OCI-LY7 (cell line): Measurements from ENCODE around the gene LDAH. TPM values are rescaled to one million over a fixed set of nuclear protein-coding genes. Genes with fewer than 3 reads are reported as not detected.

Experiments used
- BruUV-seq: library from RNA; stranded (reverse); fragments of 400-500 nt; replicated peaks from 2 replicates; lab custom pipeline; 2021; lab: Mats Ljungman, UMichigan
- CTCF ChIA-PET: fragments of 300-600 bp; sonication (Branson Sonifier 250); formaldehyde crosslinking; loops from one replicate; lab custom pipeline; 2022; ENCODE audit warnings: antibody characterized with exemption; ENCODE audit not compliant: unreplicated experiment; lab: Charles Lee
- POLR2A ChIA-PET: fragments of 300-600 bp; sonication (Branson Sonifier 250); formaldehyde crosslinking; loops from one replicate; lab custom pipeline; 2022; ENCODE audit warnings: antibody characterized with exemption; lab: Charles Lee
- DNase-seq: peaks from one replicate; pipeline ENCODE4 v3.0.0-alpha.2; 2015; ENCODE audit warnings: low spot score
- H2AFZ ChIP-seq: fragments of 200-600 bp; sonication (generic), shearing (Covaris generic); 2 replicates; pipeline ENCODE4 v1.6.1; 2014; ENCODE audit warnings: mild to moderate bottlenecking, antibody characterized with exemption, low read length, moderate library complexity
- H3K27ac ChIP-seq: fragments of 200-600 bp; sonication (generic); 2 replicates; pipeline ENCODE4 v1.5.1; 2014; ENCODE audit warnings: mixed run types, low read depth, mild to moderate bottlenecking, moderate library complexity, low read length, inconsistent platforms; ENCODE audit not compliant: poor library complexity, severe bottlenecking
- H3K36me3 ChIP-seq: fragments of 200-600 bp; sonication (generic); 2 replicates; pipeline ENCODE4 v1.6.1; 2014; ENCODE audit warnings: mild to moderate bottlenecking, antibody characterized with exemption, low read length, moderate library complexity, mixed read lengths; ENCODE audit not compliant: insufficient read depth
- H3K4me1 ChIP-seq: fragments of 200-600 bp; sonication (generic); 2 replicates; pipeline ENCODE4 v1.5.1; 2014; ENCODE audit warnings: mild to moderate bottlenecking, low read length; ENCODE audit not compliant: insufficient read depth, poor library complexity, severe bottlenecking
- H3K4me2 ChIP-seq: fragments of 200-600 bp; sonication (generic); 2 replicates; pipeline ENCODE4 v1.6.1; 2014; ENCODE audit warnings: mild to moderate bottlenecking, low read length
- H3K4me3 ChIP-seq: fragments of 200-600 bp; sonication (generic); 2 replicates; pipeline ENCODE4 v1.5.1; 2014; ENCODE audit warnings: mild to moderate bottlenecking, low read depth, low read length; ENCODE audit not compliant: poor library complexity, severe bottlenecking
- H3K79me2 ChIP-seq: fragments of 200-600 bp; sonication (generic); 2 replicates; pipeline ENCODE4 v1.6.1; 2016; ENCODE audit warnings: low read depth, mild to moderate bottlenecking, low read length, moderate library complexity, mixed read lengths; ENCODE audit not compliant: insufficient read depth
- H3K9me2 ChIP-seq: fragments of 200-600 bp; sonication (generic); 2 replicates; pipeline ENCODE4 v1.6.1; 2016; ENCODE audit warnings: mild to moderate bottlenecking, low read length, mixed read lengths; ENCODE audit not compliant: insufficient read depth
- H3K9me3 ChIP-seq: fragments of 200-600 bp; sonication (generic); 2 replicates; pipeline ENCODE4 v1.6.1; 2014; ENCODE audit warnings: mild to moderate bottlenecking, mixed run types, low read length, mixed read lengths
- H4K20me1 ChIP-seq: fragments of 200-600 bp; sonication (generic); 2 replicates; pipeline ENCODE4 v1.6.1; 2014; ENCODE audit warnings: mild to moderate bottlenecking, antibody characterized with exemption, low read length, moderate library complexity, mixed read lengths; ENCODE audit not compliant: insufficient read depth
- CTCF ChIP-seq: fragments of 200-600 bp; sonication (generic); conservative IDR thresholded peaks from 2 replicates; pipeline ENCODE4 v1.5.1; 2014; ENCODE audit warnings: mild to moderate bottlenecking, antibody characterized with exemption, low read length, moderate library complexity, mixed read lengths
- EZH2phosphoT487 ChIP-seq: fragments of 200-600 bp; sonication (generic); IDR thresholded peaks from 2 replicates; pipeline ENCODE4 v1.6.1; 2018; ENCODE audit warnings: low read depth, borderline replicate concordance, mild to moderate bottlenecking, mixed run types, antibody characterized with exemption, low read length, moderate library complexity, mixed read lengths
- intact Hi-C: fragments of 100-400 bp; cut with micrococcal nuclease; formaldehyde crosslinking; loops from one replicate; pipeline ENCODE4 v1.10.0; 2022; ENCODE audit not compliant: unreplicated experiment
- total RNA-seq, 2 experiments: library from RNA; depleted of rRNA in 1 of 2; stranded (reverse); fragments of >200 nt in 1 of 2; shearing (Covaris generic) in 1 of 2; gene quantifications; 2 replicates each; pipeline ENCODE4 v1.2.3, GENCODE V29; 2014 to 2022

LDAH gene
- total RNA-seq, 2 experiments from 2014 or later: 21.7 to 38.1 TPM

- H3K9me3 ChIP-seq: peaks cover 12% of the 10 kb centered on the region; the same call in 1 of the 2 replicates
- peaks cover 55% of the 10 kb centered on the region for H3K36me3 ChIP-seq
- H2AFZ ChIP-seq: peak overlapping the region; percentile 70; the same call in 1 of the 2 replicates
- TF ChIP-seq CTCF: no peak
- TF ChIP-seq EZH2phosphoT487: no peak
- CTCF ChIA-PET: no interaction called here
- peaks cover 55% of the 10 kb centered on the region for H3K4me1 ChIP-seq
- no peaks in the 10 kb centered on the region for H3K9me2 ChIP-seq
- H3K4me2 ChIP-seq: peak overlapping the region; percentile 71
- intact Hi-C loops: no loop called here
- POLR2A ChIA-PET: interaction anchor here (0.5 to 2.2 kb wide), 11 partner anchors 11 to 91 kb away, joined by 3 to 7 read pairs (median 3); partner anchors contain the start of gene LDAH
- H3K79me2 ChIP-seq: peaks cover 12% of the 10 kb centered on the region; the same call in 1 of the 2 replicates
- H3K27ac ChIP-seq: peak overlapping the region; percentile 75
- DNase-seq: peak; percentile 65
- peak overlapping the region; percentile 43 for H3K4me3 ChIP-seq
- H4K20me1 ChIP-seq: no peaks in the 10 kb centered on the region
- BruUV-seq: no TSS peak
These were observed 59.8 kb downstream of the LDAH start for GRCh38 chr2:20762945-20763683.

- POLR2A ChIA-PET: interaction anchor here (0.6 to 1.4 kb wide), 6 partner anchors 12 to 82 kb away, joined by 3 to 5 read pairs (median 3); no protein-coding TSS in a partner anchor
- no peaks in the 10 kb centered on the region for H3K9me2 ChIP-seq
- H3K4me1 ChIP-seq: peaks cover 42% of the 10 kb centered on the region
- H3K36me3 ChIP-seq: peaks cover 46% of the 10 kb centered on the region
- H2AFZ ChIP-seq: no peak overlapping the region
- intact Hi-C loops: no loop called here
- TF ChIP-seq CTCF: no peak
- no peak for TF ChIP-seq EZH2phosphoT487
- H3K79me2 ChIP-seq: peaks cover 12% of the 10 kb centered on the region; the same call in 1 of the 2 replicates
- H3K9me3 ChIP-seq: peaks cover 17% of the 10 kb centered on the region; the same call in 1 of the 2 replicates
- BruUV-seq: no TSS peak
- no peak overlapping the region for H3K4me3 ChIP-seq
- DNase-seq: no peak
- H3K27ac ChIP-seq: no peak overlapping the region
- no peaks in the 10 kb centered on the region for H4K20me1 ChIP-seq
- no peak overlapping the region for H3K4me2 ChIP-seq
- CTCF ChIA-PET: no interaction called here
These were observed 63.4 kb downstream of the LDAH start for GRCh38 chr2:20759487-20759886.
